Stomach (tissue), 9 donors: ENCODE measurements around the gene ODF2. TPM values are rescaled to one million over a fixed set of nuclear protein-coding genes. Genes with fewer than 3 reads are reported as not detected.
"Not testable (repeated sequence)": the region's sequence is repeated elsewhere in the genome, so short reads cannot be mapped to it uniquely, and the experiment has no call there.

Experiments
- DNase-seq, 2 donors: peaks; one replicate each; pipeline versions ENCODE4 v3.0.0 to v3.0.0-alpha.2; 2013 to 2019
- H3K27ac ChIP-seq, 5 donors: fragments of 200-600 bp in 4 of 5; sonication (generic) in 4 of 5; one replicate each; pipeline ENCODE4 v1.5.1; 2013 to 2019; ENCODE audit warnings: mild to moderate bottlenecking in 1 of 5, moderate library complexity in 1 of 5
- H3K27me3 ChIP-seq, 3 donors: fragments of 200-600 bp; sonication (generic); one replicate each; pipeline ENCODE4 v1.5.1; 2017 to 2019; ENCODE audit warnings: mixed run types in 1 of 3
- H3K36me3 ChIP-seq, 4 donors: fragments of 200-600 bp; sonication (generic); 1 replicate in 3 of 4; 2 replicates in 1 of 4; pipeline ENCODE4 v1.5.1; 2016 to 2019
- H3K4me1 ChIP-seq, 4 donors: fragments of 200-600 bp; sonication (generic); one replicate each; pipeline ENCODE4 v1.5.1; 2016 to 2019
- H3K4me3 ChIP-seq, 4 donors: fragments of 200-600 bp; sonication (generic) in 3 of 4; one replicate each; pipeline ENCODE4 v1.5.1; 2016 to 2019; ENCODE audit warnings: mild to moderate bottlenecking in 1 of 4
- H3K9me3 ChIP-seq, 4 donors: fragments of 200-600 bp; sonication (generic); one replicate each; pipeline ENCODE4 v1.5.1; 2016 to 2019
- CTCF ChIP-seq, 7 experiments: fragments of 450-650 bp in 4 of 7; fragments of 200-600 bp in 3 of 7; sonication (generic) in 3 of 7; IDR thresholded peaks; one replicate each; pipeline ENCODE4 v1.5.1; 2016 to 2019; ENCODE audit warnings: antibody characterized with exemption in 7 of 7, control low read depth in 2 of 7, mild to moderate bottlenecking in 1 of 7
- EP300 ChIP-seq: sonication (generic); formaldehyde crosslinking; IDR thresholded peaks from one replicate; pipeline ENCODE4 v1.6.1; 2017; ENCODE audit warnings: antibody characterized with exemption
- POLR2A ChIP-seq, 4 donors: fragments of 450-650 bp; IDR thresholded peaks; one replicate each; pipeline ENCODE4 v1.6.1; 2016; ENCODE audit warnings: antibody characterized with exemption in 4 of 4, control low read depth in 2 of 4, mild to moderate bottlenecking in 1 of 4, moderate library complexity in 1 of 4
- POLR2AphosphoS5 ChIP-seq, 3 donors: sonication (generic); formaldehyde crosslinking; IDR thresholded peaks; one replicate each; pipeline ENCODE4 v1.6.1; 2016; ENCODE audit warnings: antibody characterized with exemption in 3 of 3
- WGBS, 5 donors: extraction: QIAGEN DNeasy Blood & Tissue Kit in 3 of 5; methylation state at CpG; one replicate each; pipeline versions ENCODE4 v1.1.5 to v1.1.7; 2013 to 2018; 5-methylcytosine and 5-hydroxymethylcytosine counted together
- intact Hi-C: fragments of 100-400 bp; cut with DNase I; formaldehyde crosslinking; loops from one replicate; pipeline ENCODE4 v1.15.1; 2023; ENCODE audit warnings: low total_unique reads
- polyA plus RNA-seq, 3 donors: library from polyadenylated mRNA; stranded (reverse); fragments of 200-250 nt; gene quantifications; one replicate each; pipeline ENCODE4 v1.2.3, GENCODE V29; 2013
- total RNA-seq, 5 donors: library from RNA; depleted of rRNA; stranded (reverse); fragments of >200 nt; gene quantifications; one replicate each; pipeline versions ENCODE4 v1.1.0 to v1.2.3, GENCODE V29; 2014 to 2016
- donor health status: healthy with polysubstance abuse.
- donor health status: Bipolar disorder and iron deficiency.
- donor health status: healthy.

Gene ODF2
- total and polyA plus RNA-seq, 8 donors, result 7.2 to 42.4 (median 15.4) TPM

DNA sequence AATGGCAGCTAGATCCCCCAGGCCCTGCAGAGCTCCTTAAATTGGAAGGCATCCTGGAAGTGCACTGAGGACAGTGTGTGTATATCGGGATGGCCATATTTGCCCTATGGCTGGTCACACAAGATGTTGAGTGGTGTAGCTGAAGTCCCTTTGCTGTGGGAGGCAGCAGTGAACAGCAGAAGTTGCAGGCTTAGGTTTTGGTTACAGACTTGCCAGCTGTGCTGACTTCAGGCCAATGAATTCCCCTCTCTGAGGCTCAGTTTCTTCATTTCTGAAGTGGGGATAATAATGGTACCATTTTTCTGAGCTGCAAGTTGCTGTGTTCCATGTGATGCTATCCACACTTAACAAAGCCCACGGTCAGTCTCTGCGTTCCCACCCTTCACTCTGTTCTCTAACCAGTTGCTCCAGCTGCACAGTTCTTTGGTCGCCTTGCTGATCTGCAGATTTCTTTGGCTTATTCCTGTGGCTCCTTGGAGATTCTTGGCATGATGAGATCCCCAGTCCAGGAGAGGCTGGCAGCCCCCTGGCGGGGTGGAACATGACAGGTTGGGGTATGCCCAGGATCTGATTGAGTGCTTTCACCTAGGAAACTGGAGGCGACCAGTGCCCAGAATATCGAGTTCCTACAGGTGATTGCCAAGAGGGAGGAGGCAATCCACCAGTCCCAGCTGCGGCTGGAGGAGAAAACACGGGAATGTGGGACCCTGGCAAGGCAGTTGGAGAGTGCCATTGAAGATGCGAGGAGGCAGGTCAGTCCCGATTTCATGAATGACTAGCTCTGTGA, 42.2 kb downstream of the ODF2 start:
- TF ChIP-seq EP300 (no peak), POLR2AphosphoS5 (IDR thresholded peaks at IDR 0.05) (no peak), CTCF (IDR thresholded peaks at IDR 0.05) (no peak), POLR2A (IDR thresholded peaks at IDR 0.05) (no peak)
- Histone ChIP-seq H3K27me3 (no peaks in the 10 kb centered on the region), H3K4me1 (peaks cover 0 to 10% (median 3%) of the 10 kb centered on the region in 4 donors), H3K4me3 (no peak overlapping the region), H3K9me3 (no peaks in the 10 kb centered on the region), H3K27ac (no peak overlapping the region), H3K36me3 (peaks cover 21 to 86% (median 81%) of the 10 kb centered on the region in 4 donors)
- intact Hi-C loops, result loop anchor here (10.0 kb wide), 1 partner anchor 123 kb away; the partner anchor contains the start of gene URM1
- 92 to 96% (median 94%) methylated on average over 10 to 11 of the region's 11 CpGs for WGBS, 5 donors
- DNase-seq, result no peak

- DNase-seq, result no peak
- H3K4me1 ChIP-seq, result peaks cover 4 to 15% (median 8%) of the 10 kb centered on the region in 4 donors
- peaks cover 21 to 77% (median 74%) of the 10 kb centered on the region in 4 donors for H3K36me3 ChIP-seq
- no peaks in the 10 kb centered on the region for H3K9me3 ChIP-seq
- no peak overlapping the region for H3K27ac ChIP-seq
- intact Hi-C loops, result loop anchor here (10.0 kb wide), 1 partner anchor 124 kb away; the partner anchor contains the start of gene URM1
- no peak overlapping the region for H3K4me3 ChIP-seq
- H3K27me3 ChIP-seq, result no peaks in the 10 kb centered on the region
- WGBS, 5 donors, result 96 to 99% (median 97%) methylated on average over 9 of the region's 9 CpGs
- TF ChIP-seq EP300 (no peak), POLR2A (IDR thresholded peaks at IDR 0.05) (no peak), CTCF (IDR thresholded peaks at IDR 0.05) (no peak), POLR2AphosphoS5 (IDR thresholded peaks at IDR 0.05) (no peak)
Measured at GRCh38 chr9:128498911-128499310, 43.1 kb downstream of the ODF2 start.

DNA sequence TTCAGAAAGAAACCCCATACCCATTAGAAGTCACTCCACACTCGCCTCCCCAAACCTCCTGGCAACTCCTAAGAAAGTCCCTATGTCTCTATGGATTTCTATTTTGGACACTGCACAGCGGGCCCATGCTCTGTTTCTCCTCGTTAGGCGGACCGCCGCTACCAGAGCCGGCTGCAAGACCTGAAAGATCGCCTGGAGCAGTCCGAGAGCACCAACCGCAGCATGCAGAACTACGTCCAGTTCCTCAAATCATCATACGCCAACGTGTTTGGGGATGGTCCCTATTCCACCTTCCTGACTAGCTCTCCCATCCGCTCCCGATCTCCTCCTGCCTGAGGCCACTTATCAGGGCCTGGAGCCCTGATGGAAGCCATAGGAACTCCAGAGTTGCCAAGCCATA, 44.1 kb downstream of the ODF2 start:
- H3K4me1 ChIP-seq, result peaks cover 4 to 11% (median 8%) of the 10 kb centered on the region in 4 donors
- TF ChIP-seq POLR2AphosphoS5 (IDR thresholded peaks at IDR 0.05) (no peak), CTCF (IDR thresholded peaks at IDR 0.05) (no peak), EP300 (no peak), POLR2A (IDR thresholded peaks at IDR 0.05) (no peak)
- H3K9me3 ChIP-seq, result no peaks in the 10 kb centered on the region
- H3K27ac ChIP-seq, result no peak overlapping the region
- H3K4me3 ChIP-seq, result no peak overlapping the region
- H3K27me3 ChIP-seq, result no peaks in the 10 kb centered on the region
- 94 to 96% (median 95%) methylated on average over 15 of the region's 15 CpGs for WGBS, 5 donors
- H3K36me3 ChIP-seq, result peaks cover 17 to 67% (median 64%) of the 10 kb centered on the region in 4 donors
- no peak for DNase-seq
- intact Hi-C loops, result loop anchor here (10.0 kb wide), 1 partner anchor 125 kb away; the partner anchor contains the start of gene URM1

GRCh38 chr9:128503415-128503825, 47.6 kb downstream of the ODF2 start:
- intact Hi-C loops, H3K9me3 ChIP-seq, H3K27me3 ChIP-seq, DNase-seq: not testable (repeated sequence)
- H3K27ac ChIP-seq, result peak overlapping the region in 1 of 5 donors; percentile 93
- H3K4me1 ChIP-seq, result peaks cover 16 to 28% (median 21%) of the 10 kb centered on the region in 4 donors
- peak overlapping the region in 3 of 4 donors; percentile 74 to 76 (median 75) for H3K4me3 ChIP-seq
- 41 to 53% (median 49%) methylated on average over 14 of the region's 14 CpGs for WGBS, 5 donors
- H3K36me3 ChIP-seq, result peaks cover 7 to 34% (median 33%) of the 10 kb centered on the region in 4 donors
